HG03135 (cell line): ENCODE measurements around the gene SERPINA10.
"Not testable (repeated sequence)": the region's sequence is repeated elsewhere in the genome, so short reads cannot be mapped to it uniquely, and the experiment has no call there.

Source experiments
- ATAC-seq: cut with Tn5 transposase; IDR thresholded peaks from one replicate; pipeline ENCODE4 v1.9.1; 2021; ENCODE audit warnings: mild to moderate bottlenecking, moderate library complexity; ENCODE audit not compliant: unreplicated experiment

The SERPINA10 gene

DNA sequence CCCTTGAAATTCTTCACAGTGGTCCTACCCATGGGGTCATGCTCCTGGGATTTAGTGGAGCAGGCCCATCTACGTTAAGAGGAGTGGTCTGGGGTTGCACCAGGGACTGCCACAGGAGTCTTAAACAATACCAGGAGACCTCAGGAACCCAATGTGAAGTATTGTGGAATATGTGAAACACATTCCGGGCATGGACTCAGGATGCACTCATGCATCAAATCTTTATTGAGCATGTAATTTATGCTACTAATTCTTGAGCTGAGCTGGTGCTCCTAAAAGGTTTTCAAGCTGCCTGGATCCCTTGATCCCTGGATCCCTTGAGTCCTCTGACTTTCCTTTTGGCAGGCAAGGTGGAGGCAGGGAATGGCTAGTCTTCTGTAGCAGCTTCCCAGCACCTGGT, 8.8 kb downstream of the SERPINA10 start:
- ATAC-seq: no peak

DNA sequence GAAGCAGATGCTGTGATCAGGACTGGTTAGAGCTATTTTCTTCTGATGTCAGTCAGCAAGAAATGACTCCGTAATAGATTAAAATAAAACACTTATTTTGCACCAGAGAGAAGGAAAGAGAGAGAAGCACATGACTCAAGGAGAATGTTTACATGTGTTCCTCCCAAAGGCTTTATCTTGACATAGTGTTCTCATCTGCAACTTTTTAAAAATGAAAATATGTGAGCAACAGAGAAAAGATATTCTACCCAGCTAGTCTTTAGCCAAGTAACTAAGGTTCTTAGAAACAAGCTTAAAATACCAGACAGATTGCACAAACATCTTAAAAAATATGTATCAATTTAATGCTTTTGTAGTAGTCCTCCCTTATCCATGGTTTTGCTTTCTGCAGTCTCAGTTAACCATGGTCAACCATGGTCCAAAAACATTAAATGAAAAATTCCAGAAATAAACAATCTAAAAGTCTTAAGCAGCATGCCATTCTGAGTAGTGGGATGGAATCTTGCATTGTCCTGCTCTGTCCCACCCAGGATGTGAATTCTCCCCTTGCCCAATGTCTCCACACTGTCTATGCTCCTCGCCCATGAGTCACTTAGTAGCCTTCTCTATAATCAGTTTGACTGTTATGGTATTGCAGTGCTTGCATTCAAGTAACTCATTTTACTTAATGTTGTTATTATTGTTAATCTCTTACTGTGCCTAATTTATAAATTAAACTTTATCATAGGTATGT, 9.9 kb downstream of the SERPINA10 start:
- no peak for ATAC-seq

DNA sequence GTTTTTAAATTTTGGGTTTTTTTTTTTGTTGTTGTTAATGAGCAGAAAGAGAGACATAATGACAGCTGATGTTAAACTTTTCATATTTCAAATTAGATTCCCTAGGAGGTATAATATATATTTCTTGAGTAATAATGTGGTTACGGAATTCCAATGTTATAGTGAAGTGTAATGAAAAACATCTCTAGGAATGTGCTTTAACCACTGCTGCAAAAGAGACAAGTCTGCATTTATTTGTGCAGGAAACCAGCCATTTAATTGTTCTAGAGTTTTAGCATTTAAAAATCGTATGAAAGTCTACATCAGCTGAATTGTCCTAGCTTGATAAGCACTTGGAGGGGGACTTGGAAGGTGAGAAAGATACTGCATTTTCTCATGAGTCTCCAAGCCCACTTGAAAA, 14.3 kb downstream of the SERPINA10 start:
- no peak for ATAC-seq

DNA sequence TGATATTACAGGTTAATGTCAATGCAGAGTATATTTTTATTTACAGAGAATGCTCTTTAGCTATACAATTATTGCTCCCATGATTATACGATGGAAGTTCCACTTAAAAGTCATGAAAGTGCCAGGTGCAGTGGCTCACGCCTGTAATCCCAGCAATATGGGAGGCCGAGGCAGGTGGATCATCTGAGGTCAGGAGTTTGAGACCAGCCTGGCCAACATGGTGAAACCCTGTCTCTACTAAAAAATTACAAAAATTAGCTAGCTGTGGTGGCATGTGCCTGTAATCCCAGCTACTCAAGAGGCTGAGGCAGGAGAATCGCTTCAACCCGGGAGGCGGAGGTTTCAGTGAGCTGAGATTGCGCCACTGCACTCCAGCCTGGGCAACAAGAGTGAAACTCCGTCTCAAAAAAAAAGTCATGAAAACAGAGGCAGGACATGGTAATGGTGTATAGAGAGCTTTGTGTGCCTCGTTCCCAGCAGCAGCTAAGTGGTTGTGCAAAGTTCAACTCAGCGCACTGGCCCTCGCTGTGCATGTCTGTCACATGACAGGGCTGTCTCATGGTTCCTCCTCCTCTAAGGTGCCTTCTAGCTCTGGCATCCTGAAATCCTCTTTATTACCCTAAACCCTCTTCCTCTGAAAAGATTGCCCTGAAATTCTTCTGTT, 16.0 kb downstream of the SERPINA10 start:
- not testable (repeated sequence) for ATAC-seq

DNA sequence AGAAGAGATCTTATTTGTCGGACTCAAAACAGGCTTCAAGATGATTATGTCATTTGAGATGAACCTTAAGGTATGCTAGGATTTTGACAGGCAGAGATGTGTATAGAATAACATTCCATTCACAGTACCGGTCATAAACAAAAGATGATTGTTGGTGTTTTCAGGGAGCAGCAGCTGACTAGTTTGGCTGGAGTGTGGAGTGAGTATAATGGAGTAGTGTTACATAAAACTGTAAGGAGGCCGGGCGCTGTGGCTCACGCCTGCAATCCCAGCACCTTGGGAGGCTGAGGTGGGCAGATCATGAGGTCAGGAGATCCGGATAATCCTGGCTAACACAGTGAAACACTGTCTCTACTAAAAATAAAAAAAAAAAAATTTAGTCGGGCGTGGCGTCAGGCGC, 23.9 kb downstream of the SERPINA10 start:
- no peak for ATAC-seq

DNA sequence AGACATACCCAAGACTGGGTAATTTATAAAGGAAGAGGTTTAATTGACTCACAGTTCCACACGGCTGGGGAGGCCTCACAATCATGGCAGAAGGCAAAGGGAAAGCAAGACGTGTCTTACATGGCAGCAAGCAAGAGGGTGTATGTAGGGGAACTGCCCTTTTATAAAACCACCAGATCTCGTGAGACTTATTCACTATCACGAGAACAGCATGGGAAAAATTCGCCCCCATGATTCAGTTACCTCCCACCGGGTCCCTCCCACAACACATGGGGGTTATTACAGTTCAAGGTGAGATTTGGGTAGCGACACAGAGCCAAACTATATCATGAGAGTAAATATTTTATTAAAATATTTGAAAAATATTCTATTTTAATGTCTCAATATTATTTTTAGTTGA, 24.5 kb downstream of the SERPINA10 start:
- not testable (repeated sequence) for ATAC-seq

DNA sequence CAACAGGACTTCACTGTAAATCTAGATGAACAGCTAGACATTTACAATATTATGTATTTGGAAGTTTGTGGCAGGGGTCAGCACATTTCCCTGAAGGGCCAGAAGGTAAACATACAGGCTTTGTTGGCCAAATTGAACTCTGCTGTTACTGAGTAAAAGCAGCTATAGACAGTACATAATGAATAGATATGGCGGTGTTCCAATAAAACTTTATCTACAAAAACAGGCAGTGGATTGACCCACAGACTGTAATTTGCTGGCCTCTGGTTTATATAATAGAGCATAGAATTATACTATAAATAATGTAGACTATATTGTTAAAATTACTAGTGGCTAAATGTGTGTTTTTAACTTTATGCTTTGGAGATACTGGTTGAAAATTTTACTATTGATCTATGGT, 25.7 kb downstream of the SERPINA10 start:
- ATAC-seq: no peak

DNA sequence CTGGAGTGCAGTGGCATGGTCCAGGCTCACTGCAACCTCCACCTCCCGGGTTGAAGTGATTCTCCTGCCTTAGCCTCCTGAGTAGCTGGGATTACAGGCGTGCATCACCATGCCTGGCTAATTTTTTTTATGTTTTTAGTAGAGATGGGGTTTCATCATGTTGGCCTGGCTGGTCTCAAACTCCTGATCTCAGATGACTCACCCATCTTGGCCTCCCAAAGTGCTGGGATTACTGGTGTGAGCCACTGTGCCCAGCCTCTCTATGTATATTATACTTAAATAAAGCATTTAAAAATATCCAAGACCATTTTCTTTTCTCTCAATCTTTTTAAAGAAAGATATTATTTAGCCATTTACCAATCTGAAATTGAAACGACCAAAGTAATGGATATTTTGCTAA, 28.9 kb downstream of the SERPINA10 start:
- ATAC-seq: not testable (repeated sequence)

DNA sequence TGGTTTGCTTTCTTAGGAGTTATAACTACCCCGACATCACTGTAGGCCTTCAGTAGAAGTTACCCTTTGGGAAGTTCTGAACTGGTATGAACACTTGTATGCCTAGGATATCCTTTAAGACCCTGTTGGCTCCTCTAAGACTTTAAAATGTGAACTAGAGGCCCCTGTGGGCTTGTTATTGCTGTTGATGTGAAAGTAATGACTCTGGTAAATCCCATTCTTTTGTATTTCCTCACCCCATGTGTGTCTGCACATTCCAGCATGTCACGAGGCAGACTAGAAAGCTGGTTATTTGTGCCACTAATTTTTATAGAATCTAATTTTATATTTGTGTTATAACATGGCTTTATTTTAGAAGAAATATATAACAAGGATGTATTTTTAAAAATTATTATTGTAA, 48.9 kb downstream of the SERPINA10 start:
- ATAC-seq: no peak

DNA sequence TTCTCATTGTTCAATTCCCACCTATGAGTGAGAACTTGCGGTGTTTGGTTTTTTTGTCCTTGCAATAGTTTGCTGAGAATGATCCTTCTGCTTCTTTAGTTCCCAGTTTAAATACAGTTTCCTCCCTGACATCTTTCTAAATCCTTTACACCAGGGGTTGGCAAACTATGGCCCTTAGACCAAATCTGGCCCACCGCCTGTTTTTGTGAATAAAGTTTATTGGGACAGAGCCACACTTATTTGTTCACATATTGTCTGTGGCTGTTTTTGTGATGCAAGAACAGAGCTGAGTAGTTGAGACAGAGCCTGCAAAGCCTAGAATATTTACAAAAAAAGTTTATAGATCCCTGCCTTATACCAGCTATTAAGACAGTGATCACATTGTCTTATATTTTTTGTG, 53.7 kb downstream of the SERPINA10 start:
- no peak for ATAC-seq

DNA sequence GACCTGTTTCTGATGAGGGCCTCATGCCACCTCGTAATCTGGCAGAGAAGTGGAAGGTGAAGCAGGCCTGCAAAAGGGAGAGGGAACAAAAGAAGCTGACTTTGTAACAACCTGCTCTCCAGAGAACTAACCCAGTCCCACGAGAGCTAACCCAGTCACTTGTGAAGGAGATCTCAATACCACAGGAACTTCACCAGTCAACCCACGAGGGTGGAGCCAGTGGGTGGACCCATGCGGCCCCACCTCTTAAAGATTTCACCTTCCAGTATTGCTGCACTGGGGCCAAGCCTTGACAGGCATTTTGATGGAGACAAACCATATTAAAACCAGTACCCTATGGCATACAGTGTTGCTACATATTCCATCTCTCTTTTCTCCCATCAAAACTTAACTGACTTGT, 55.1 kb downstream of the SERPINA10 start:
- no peak for ATAC-seq

DNA sequence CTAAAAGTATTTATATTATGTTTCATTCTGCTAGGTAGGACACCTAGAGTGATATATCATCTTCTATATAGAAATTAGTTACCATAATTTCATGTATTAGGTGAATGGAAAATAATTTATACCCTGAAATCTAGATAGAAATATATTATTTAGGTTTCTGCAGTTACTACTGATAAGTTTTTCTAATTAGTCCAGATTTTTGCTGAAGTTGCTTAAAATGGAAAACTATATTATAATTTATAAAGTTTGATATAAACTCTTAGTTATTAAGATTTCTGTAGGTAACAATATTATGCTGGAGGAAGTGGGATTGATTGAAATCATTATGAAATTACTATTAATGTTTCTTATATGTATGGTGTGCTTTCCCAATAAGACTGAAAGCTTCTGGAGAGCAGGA, 56.0 kb downstream of the SERPINA10 start:
- no peak for ATAC-seq
